Neural progenitor cell (in vitro differentiated cells): ENCODE results near the gene DLK1. TPM values are rescaled to one million over a fixed set of nuclear protein-coding genes. Genes with fewer than 3 reads are reported as not detected.
A peak's percentile ranks its signal among the peaks of the same experiment; 100 is the strongest.

ENCODE experiments used
- DNase-seq: peaks from one replicate; pipeline ENCODE4 v3.0.0-alpha.2; 2016; ENCODE audit warnings: low spot score
- H2AFZ ChIP-seq: fragments of 200-600 bp; sonication (generic); replicated peaks from 2 replicates; pipeline ENCODE4 v1.6.1; 2016; ENCODE audit warnings: antibody characterized with exemption
- H3F3A ChIP-seq: fragments of 200-600 bp; sonication (generic); 2 replicates; pipeline ENCODE4 v1.6.1; 2016; ENCODE audit warnings: antibody characterized with exemption, low read depth
- H3K27ac ChIP-seq: fragments of 200-600 bp; sonication (generic); 2 replicates; pipeline ENCODE4 v1.5.1; 2016; ENCODE audit warnings: mild to moderate bottlenecking
- H3K27me3 ChIP-seq: fragments of 200-600 bp; sonication (generic); 2 replicates; pipeline ENCODE4 v1.6.1; 2016; ENCODE audit warnings: mild to moderate bottlenecking, moderate library complexity
- H3K36me3 ChIP-seq: fragments of 200-600 bp; sonication (generic); 2 replicates; pipeline ENCODE4 v1.5.1; 2016
- H3K4me1 ChIP-seq: fragments of 200-600 bp; sonication (generic); 2 replicates; pipeline ENCODE4 v1.6.1; 2016; ENCODE audit warnings: mixed run types
- H3K4me2 ChIP-seq: fragments of 200-600 bp; sonication (generic); 2 replicates; pipeline ENCODE4 v1.6.1; 2016
- H3K4me3 ChIP-seq: fragments of 200-600 bp; sonication (generic); 2 replicates; pipeline ENCODE4 v1.5.1; 2016
- H3K79me2 ChIP-seq: fragments of 200-600 bp; sonication (generic); 2 replicates; pipeline ENCODE4 v1.6.1; 2016; ENCODE audit warnings: low read depth
- H3K9ac ChIP-seq: fragments of 200-600 bp; sonication (generic); 2 replicates; pipeline ENCODE4 v1.6.1; 2016
- H3K9me3 ChIP-seq: fragments of 200-600 bp; sonication (generic); 2 replicates; pipeline ENCODE4 v1.5.1; 2016; ENCODE audit warnings: low read depth
- H4K20me1 ChIP-seq: fragments of 200-600 bp; sonication (generic); 2 replicates; pipeline ENCODE4 v1.6.1; 2016; ENCODE audit warnings: low read depth
- H3K27ac Mint-ChIP-seq: 3 replicates; pipeline ENCODE4 v1.8.0; 2021; ENCODE audit warnings: mixed read lengths
- H3K27me3 Mint-ChIP-seq: 2 replicates; pipeline ENCODE4 v1.8.0; 2022; ENCODE audit warnings: low read depth, mild to moderate bottlenecking, inconsistent platforms, moderate library complexity, mixed read lengths; ENCODE audit not compliant: insufficient read depth
- H3K36me3 Mint-ChIP-seq: 3 replicates; pipeline ENCODE4 v1.8.0; 2021; ENCODE audit warnings: mixed read lengths
- H3K4me1 Mint-ChIP-seq: 3 replicates; pipeline ENCODE4 v1.8.0; 2021; ENCODE audit warnings: mixed read lengths
- H3K4me3 Mint-ChIP-seq: 3 replicates; pipeline ENCODE4 v1.8.0; 2021; ENCODE audit warnings: mild to moderate bottlenecking, moderate library complexity, mixed read lengths
- H3K9me3 Mint-ChIP-seq: 3 replicates; pipeline ENCODE4 v1.8.0; 2020; ENCODE audit warnings: mixed read lengths
- CTCF ChIP-seq: fragments of 200-600 bp; sonication (generic); IDR thresholded peaks from 2 replicates; pipeline ENCODE4 v1.5.1; 2017; ENCODE audit warnings: antibody characterized with exemption, mild to moderate bottlenecking
- EZH2 ChIP-seq: fragments of 200-600 bp; sonication (generic); IDR thresholded peaks from 2 replicates; pipeline ENCODE4 v1.6.1; 2017; ENCODE audit warnings: antibody characterized with exemption, mild to moderate bottlenecking, moderate library complexity
- EZH2phosphoT487 ChIP-seq: fragments of 200-600 bp; sonication (generic); IDR thresholded peaks from 2 replicates; pipeline ENCODE4 v1.6.1; 2017; ENCODE audit warnings: antibody characterized with exemption
- total RNA-seq: library from RNA; depleted of rRNA; stranded (reverse); fragments of >200 nt; gene quantifications from 2 replicates; pipeline ENCODE4 v1.2.3, GENCODE V29; 2015; ENCODE audit warnings: low replicate concordance

DLK1 gene
- total RNA-seq, 1 donor from 2014 or later: 312 TPM

- H3K27me3 Mint-ChIP-seq: peaks cover 48% of the 10 kb centered on the region
- no peak for DNase-seq
- Histone ChIP-seq H3K9me3 (no peaks in the 10 kb centered on the region), H3K4me1 (peaks cover 32% of the 10 kb centered on the region), H3K4me2 (no peak overlapping the region), H3F3A (peaks cover 24% of the 10 kb centered on the region), H3K4me3 (no peak overlapping the region), H3K36me3 (no peaks in the 10 kb centered on the region), H2AFZ (no peak overlapping the region), H3K27me3 (no peaks in the 10 kb centered on the region), H4K20me1 (no peaks in the 10 kb centered on the region), H3K79me2 (no peaks in the 10 kb centered on the region), H3K27ac (no peak overlapping the region), H3K9ac (no peak overlapping the region)
- H3K36me3 Mint-ChIP-seq: no peaks in the 10 kb centered on the region
- H3K27ac Mint-ChIP-seq: peak overlapping the region; percentile 74
- H3K9me3 Mint-ChIP-seq: peaks cover 2% of the 10 kb centered on the region
- peak overlapping the region; percentile 41 for H3K4me3 Mint-ChIP-seq
- H3K4me1 Mint-ChIP-seq: peaks cover 74% of the 10 kb centered on the region
- TF ChIP-seq EZH2phosphoT487: no peak
- no peak for TF ChIP-seq CTCF
- no peak for TF ChIP-seq EZH2
These were observed 55.3 kb downstream of the DLK1 start for GRCh38 chr14:100781952-100782351.

- H3K36me3 Mint-ChIP-seq: no peaks in the 10 kb centered on the region
- peak overlapping the region; percentile 70 for H3K27ac Mint-ChIP-seq
These were observed 56.0 kb downstream of the DLK1 start for GRCh38 chr14:100782516-100783320.

GRCh38 chr14:100783630-100784370, 57.1 kb downstream of the DLK1 start:
- H4K20me1 ChIP-seq: no peaks in the 10 kb centered on the region
- no peaks in the 10 kb centered on the region for H3K27me3 ChIP-seq
- H2AFZ ChIP-seq: no peak overlapping the region
- H3K9me3 ChIP-seq: no peaks in the 10 kb centered on the region
- H3K27me3 Mint-ChIP-seq: peaks cover 40% of the 10 kb centered on the region
- peak overlapping the region; percentile 85 for H3K27ac ChIP-seq
- H3K9ac ChIP-seq: no peak overlapping the region
- peaks cover 24% of the 10 kb centered on the region for H3F3A ChIP-seq
- H3K4me3 ChIP-seq: no peak overlapping the region
- peaks cover 72% of the 10 kb centered on the region for H3K4me1 Mint-ChIP-seq
- peaks cover 40% of the 10 kb centered on the region for H3K4me1 ChIP-seq
- H3K79me2 ChIP-seq: no peaks in the 10 kb centered on the region
- H3K4me3 Mint-ChIP-seq: no peak overlapping the region
- no peaks in the 10 kb centered on the region for H3K36me3 ChIP-seq
- H3K27ac Mint-ChIP-seq: peak overlapping the region; percentile 60
- H3K36me3 Mint-ChIP-seq: no peaks in the 10 kb centered on the region
- H3K4me2 ChIP-seq: no peak overlapping the region
- DNase-seq: peak; percentile 88
- H3K9me3 Mint-ChIP-seq: peaks cover 2% of the 10 kb centered on the region
- no peak for TF ChIP-seq EZH2phosphoT487
- TF ChIP-seq CTCF: no peak
- TF ChIP-seq EZH2: no peak

More at GRCh38 chr14:100782516-100783320, 56.0 kb downstream of the DLK1 start:
- Histone ChIP-seq H3K4me1 (peaks cover 39% of the 10 kb centered on the region), H3K27me3 (no peaks in the 10 kb centered on the region), H3K9ac (no peak overlapping the region), H3K27ac (peak overlapping the region; percentile 85), H3K9me3 (no peaks in the 10 kb centered on the region), H3K4me3 (no peak overlapping the region), H3K4me2 (no peak overlapping the region), H2AFZ (no peak overlapping the region), H3K36me3 (no peaks in the 10 kb centered on the region), H3K79me2 (no peaks in the 10 kb centered on the region), H3F3A (peaks cover 24% of the 10 kb centered on the region), H4K20me1 (no peaks in the 10 kb centered on the region)
- peaks cover 44% of the 10 kb centered on the region for H3K27me3 Mint-ChIP-seq
- peaks cover 2% of the 10 kb centered on the region for H3K9me3 Mint-ChIP-seq
- no peak for DNase-seq
- peak overlapping the region; percentile 31 for H3K4me3 Mint-ChIP-seq
- peaks cover 72% of the 10 kb centered on the region for H3K4me1 Mint-ChIP-seq
- TF ChIP-seq EZH2phosphoT487: no peak
- TF ChIP-seq CTCF: no peak
- TF ChIP-seq EZH2: no peak
